H9 (cell line): ENCODE results near the gene DNAI4. TPM values are rescaled to one million over a fixed set of nuclear protein-coding genes. Genes with fewer than 3 reads are reported as not detected.

Source experiments
- DNase-seq: peaks from one replicate; pipeline ENCODE4 v3.0.0-alpha.2; 2017
- H2AFZ ChIP-seq: one replicate; pipeline ENCODE4 v1.6.1; 2013; ENCODE audit warnings: mild to moderate bottlenecking, low read length, control low read depth, moderate library complexity
- H2AK5ac ChIP-seq: 2 replicates; pipeline ENCODE4 v1.6.1; 2013; ENCODE audit warnings: low read length, control low read depth, mixed read lengths; ENCODE audit not compliant: insufficient read length
- H2BK120ac ChIP-seq: one replicate; pipeline ENCODE4 v1.6.1; 2013; ENCODE audit warnings: low read depth, mild to moderate bottlenecking, low read length, control low read depth, inconsistent platforms; ENCODE audit not compliant: poor library complexity, severe bottlenecking
- H2BK12ac ChIP-seq: 2 replicates; pipeline ENCODE4 v1.6.1; 2013; ENCODE audit warnings: low read length, control low read depth, mixed read lengths, low read depth; ENCODE audit not compliant: insufficient read length
- H2BK15ac ChIP-seq: 2 replicates; pipeline ENCODE4 v1.6.1; 2013; ENCODE audit warnings: low read depth, low read length, control low read depth
- H2BK20ac ChIP-seq: one replicate; pipeline ENCODE4 v1.6.1; 2013; ENCODE audit warnings: low read depth, mild to moderate bottlenecking, low read length, control low read depth, inconsistent platforms; ENCODE audit not compliant: poor library complexity, severe bottlenecking
- H2BK5ac ChIP-seq: 2 replicates; pipeline ENCODE4 v1.6.1; 2013; ENCODE audit warnings: low read length, control low read depth, mixed read lengths; ENCODE audit not compliant: insufficient read length
- H3K14ac ChIP-seq: 2 replicates; pipeline ENCODE4 v1.6.1; 2013; ENCODE audit warnings: low read length, control low read depth; ENCODE audit not compliant: insufficient read depth
- H3K18ac ChIP-seq: 2 replicates; pipeline ENCODE4 v1.6.1; 2013; ENCODE audit warnings: low read depth, mild to moderate bottlenecking, mixed read lengths, low read length, control low read depth; ENCODE audit not compliant: insufficient read length
- H3K23ac ChIP-seq: 2 replicates; pipeline ENCODE4 v1.6.1; 2013; ENCODE audit warnings: low read length, control low read depth, mixed read lengths, low read depth; ENCODE audit not compliant: insufficient read length
- H3K23me2 ChIP-seq: 2 replicates; pipeline ENCODE4 v1.6.1; 2013; ENCODE audit warnings: low read depth, mild to moderate bottlenecking, mixed read lengths, low read length, control low read depth; ENCODE audit not compliant: insufficient read length, poor library complexity, severe bottlenecking
- H3K27ac ChIP-seq: 2 replicates; pipeline ENCODE4 v1.5.1; 2013; ENCODE audit warnings: low read length, control low read depth, mixed read lengths, low read depth; ENCODE audit not compliant: insufficient read length
- H3K27me3 ChIP-seq: 2 replicates; pipeline ENCODE4 v1.6.1; 2013; ENCODE audit warnings: low read length, control low read depth, inconsistent platforms; ENCODE audit not compliant: insufficient read depth
- H3K4ac ChIP-seq: 2 replicates; pipeline ENCODE4 v1.6.1; 2013; ENCODE audit warnings: low read depth, mild to moderate bottlenecking, control low read depth, inconsistent platforms, low read length, moderate library complexity
- H3K4me1 ChIP-seq: 2 replicates; pipeline ENCODE4 v1.6.1; 2013; ENCODE audit warnings: low read length, control low read depth, inconsistent platforms; ENCODE audit not compliant: insufficient read depth
- H3K4me2 ChIP-seq: 2 replicates; pipeline ENCODE4 v1.6.1; 2013; ENCODE audit warnings: low read length, control low read depth, mixed read lengths; ENCODE audit not compliant: insufficient read length, insufficient read depth
- H3K56ac ChIP-seq: 2 replicates; pipeline ENCODE4 v1.6.1; 2013; ENCODE audit warnings: low read depth, mild to moderate bottlenecking, mixed read lengths, low read length, control low read depth; ENCODE audit not compliant: insufficient read length
- H3K79me1 ChIP-seq: 2 replicates; pipeline ENCODE4 v1.6.1; 2013; ENCODE audit warnings: low read depth, mild to moderate bottlenecking, moderate library complexity, low read length, control low read depth, inconsistent platforms; ENCODE audit not compliant: insufficient read depth, poor library complexity, severe bottlenecking
- H3K79me2 ChIP-seq: 2 replicates; pipeline ENCODE4 v1.6.1; 2013; ENCODE audit warnings: low read length, control low read depth, inconsistent platforms; ENCODE audit not compliant: insufficient read depth
- H3K9ac ChIP-seq: 2 replicates; pipeline ENCODE4 v1.6.1; 2013; ENCODE audit warnings: low read length, control low read depth, mixed read lengths; ENCODE audit not compliant: insufficient read length; ENCODE audit errors: extremely low read depth
- H3K9me3 ChIP-seq: one replicate; pipeline ENCODE4 v1.6.1; 2013; ENCODE audit warnings: low read depth, low read length, inconsistent platforms; ENCODE audit not compliant: control insufficient read depth
- H3T11ph ChIP-seq: one replicate; pipeline ENCODE4 v1.6.1; 2013; ENCODE audit warnings: mild to moderate bottlenecking, low read length, control low read depth, inconsistent platforms
- H4K20me1 ChIP-seq: one replicate; pipeline ENCODE4 v1.6.1; 2013; ENCODE audit not compliant: control insufficient read depth, insufficient read length, insufficient read depth
- H4K5ac ChIP-seq: 2 replicates; pipeline ENCODE4 v1.6.1; 2013; ENCODE audit warnings: low read depth, mild to moderate bottlenecking, mixed read lengths, low read length, control low read depth; ENCODE audit not compliant: insufficient read length
- H4K8ac ChIP-seq: replicated peaks from 2 replicates; pipeline ENCODE4 v1.6.1; 2013; ENCODE audit warnings: low read length, control low read depth, mixed read lengths, low read depth; ENCODE audit not compliant: insufficient read length
- H4K91ac ChIP-seq: 2 replicates; pipeline ENCODE4 v1.6.1; 2013; ENCODE audit warnings: low read depth, mild to moderate bottlenecking, moderate library complexity, mixed read lengths, low read length, control low read depth; ENCODE audit not compliant: insufficient read length
- H3K27ac Mint-ChIP-seq, 3 experiments: 2 replicates in 2 of 3; 3 replicates in 1 of 3; pipeline ENCODE4 v1.8.0; 2020 to 2021; ENCODE audit warnings: mixed read lengths in 3 of 3, mild to moderate bottlenecking in 1 of 3, moderate library complexity in 1 of 3
- H3K27me3 Mint-ChIP-seq: 2 replicates; pipeline ENCODE4 v1.8.0; 2021; ENCODE audit warnings: low read depth, mild to moderate bottlenecking, moderate library complexity, mixed read lengths
- H3K36me3 Mint-ChIP-seq, 3 experiments: 2 replicates in 2 of 3; 3 replicates in 1 of 3; pipeline ENCODE4 v1.8.0; 2020 to 2021; ENCODE audit warnings: low read depth in 3 of 3, mixed read lengths in 3 of 3; ENCODE audit not compliant: insufficient read depth in 1 of 3
- H3K4me1 Mint-ChIP-seq, 2 experiments: 2 replicates each; pipeline ENCODE4 v1.8.0; 2020; ENCODE audit warnings: mixed read lengths in 2 of 2
- H3K4me3 Mint-ChIP-seq, 2 experiments: 2 replicates in 1 of 2; 3 replicates in 1 of 2; pipeline ENCODE4 v1.8.0; 2020 to 2021; ENCODE audit warnings: mild to moderate bottlenecking in 2 of 2, mixed read lengths in 2 of 2, moderate library complexity in 1 of 2
- H3K9me3 Mint-ChIP-seq, 2 experiments: 2 replicates in 1 of 2; 3 replicates in 1 of 2; pipeline ENCODE4 v1.8.0; 2020; ENCODE audit warnings: mild to moderate bottlenecking in 2 of 2, mixed read lengths in 2 of 2, moderate library complexity in 1 of 2
- WGBS: extraction: QIAGEN DNeasy Blood & Tissue Kit; methylation state at CpG from one replicate; pipeline ENCODE4 v1.1.7; 2013; ENCODE audit warnings: missing lambda C conversion rate, low lambda C conversion rate, mixed read lengths; ENCODE audit not compliant: insufficient read length; ENCODE audit errors: extremely low coverage; 5-methylcytosine and 5-hydroxymethylcytosine counted together
- total RNA-seq: library from RNA; stranded (reverse); gene quantifications from 2 replicates; pipeline ENCODE4 v1.2.1, GENCODE V29; 2021
- TF ChIP-seq, protein P1 (sequence below): fragments of 200-600 bp; sonication (generic); conservative IDR thresholded peaks from 3 replicates; pipeline ENCODE4 v1.8.0; 2021; ENCODE audit warnings: antibody characterized with exemption, mild to moderate bottlenecking

DNAI4 gene
- total RNA-seq, 1 experiment from 2014 or later: 1.4 TPM

DNA sequence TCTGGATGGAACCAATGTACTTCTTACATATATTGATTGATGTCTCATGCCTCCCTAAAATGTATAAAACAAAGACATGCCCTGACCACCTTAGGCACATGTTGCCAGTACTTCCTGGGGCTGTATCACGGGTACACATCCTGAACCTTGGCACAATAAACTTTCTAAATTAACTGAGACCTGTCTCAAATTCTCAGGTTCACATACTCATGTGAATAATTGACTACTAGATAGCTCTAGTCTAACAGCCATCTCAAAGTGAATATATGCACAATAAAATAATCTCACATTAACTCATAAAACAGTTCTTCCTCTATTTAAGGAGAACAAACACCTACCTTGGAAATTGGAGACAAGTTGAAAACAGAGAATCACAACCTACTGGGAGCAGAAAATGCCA lies 5.6 kb downstream of the DNAI4 start:
- Histone ChIP-seq H2BK15ac (no peak overlapping the region), H3K9me3 (no peaks in the 10 kb centered on the region), H4K8ac (no peak overlapping the region), H4K5ac (no peak overlapping the region), H3T11ph (no peak overlapping the region), H3K56ac (no peak overlapping the region), H3K23me2 (peaks cover 4% of the 10 kb centered on the region), H2AFZ (no peak overlapping the region), H3K79me2 (peaks cover 4% of the 10 kb centered on the region; the same call in 1 of the 2 replicates), H3K18ac (no peak overlapping the region), H4K91ac (no peak overlapping the region), H3K4me2 (no peak overlapping the region), H3K9ac (no peak overlapping the region), H3K79me1 (no peaks in the 10 kb centered on the region), H2BK12ac (no peak overlapping the region), H3K27me3 (no peaks in the 10 kb centered on the region), H3K4me1 (no peaks in the 10 kb centered on the region), H4K20me1 (no peaks in the 10 kb centered on the region), H2BK5ac (no peak overlapping the region), H2BK20ac (no peak overlapping the region), H3K23ac (no peak overlapping the region), H3K27ac (no peak overlapping the region), H2AK5ac (no peak overlapping the region), H3K4ac (no peak overlapping the region), H2BK120ac (no peak overlapping the region), H3K14ac (no peak overlapping the region)
- no peak for DNase-seq
- peaks cover 0 to 2% of the 10 kb centered on the region in 2 experiments; a peak in 2 of 5 replicates for H3K9me3 Mint-ChIP-seq
- no peak overlapping the region for H3K4me3 Mint-ChIP-seq
- no peaks in the 10 kb centered on the region for H3K27me3 Mint-ChIP-seq
- peaks cover 13 to 20% of the 10 kb centered on the region in 2 experiments for H3K4me1 Mint-ChIP-seq
- no CpG with 5 or more reads among the region's 1 CpG for WGBS
- TF ChIP-seq, protein P1, sequence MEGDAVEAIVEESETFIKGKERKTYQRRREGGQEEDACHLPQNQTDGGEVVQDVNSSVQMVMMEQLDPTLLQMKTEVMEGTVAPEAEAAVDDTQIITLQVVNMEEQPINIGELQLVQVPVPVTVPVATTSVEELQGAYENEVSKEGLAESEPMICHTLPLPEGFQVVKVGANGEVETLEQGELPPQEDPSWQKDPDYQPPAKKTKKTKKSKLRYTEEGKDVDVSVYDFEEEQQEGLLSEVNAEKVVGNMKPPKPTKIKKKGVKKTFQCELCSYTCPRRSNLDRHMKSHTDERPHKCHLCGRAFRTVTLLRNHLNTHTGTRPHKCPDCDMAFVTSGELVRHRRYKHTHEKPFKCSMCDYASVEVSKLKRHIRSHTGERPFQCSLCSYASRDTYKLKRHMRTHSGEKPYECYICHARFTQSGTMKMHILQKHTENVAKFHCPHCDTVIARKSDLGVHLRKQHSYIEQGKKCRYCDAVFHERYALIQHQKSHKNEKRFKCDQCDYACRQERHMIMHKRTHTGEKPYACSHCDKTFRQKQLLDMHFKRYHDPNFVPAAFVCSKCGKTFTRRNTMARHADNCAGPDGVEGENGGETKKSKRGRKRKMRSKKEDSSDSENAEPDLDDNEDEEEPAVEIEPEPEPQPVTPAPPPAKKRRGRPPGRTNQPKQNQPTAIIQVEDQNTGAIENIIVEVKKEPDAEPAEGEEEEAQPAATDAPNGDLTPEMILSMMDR: no peak
- peaks cover 3 to 22% (median 16%) of the 10 kb centered on the region in 3 experiments; a peak in 6 of 7 replicates for H3K36me3 Mint-ChIP-seq
- H3K27ac Mint-ChIP-seq: peak overlapping the region in 1 of 3 experiments; percentile 49; a peak in 2 of 7 replicates
